GM21447 (cell line): ENCODE results near the gene EXO1.

Experiments
- ATAC-seq: cut with Tn5 transposase; IDR thresholded peaks from one replicate; pipeline ENCODE4 v1.9.1; 2021; ENCODE audit not compliant: unreplicated experiment

The EXO1 gene

DNA sequence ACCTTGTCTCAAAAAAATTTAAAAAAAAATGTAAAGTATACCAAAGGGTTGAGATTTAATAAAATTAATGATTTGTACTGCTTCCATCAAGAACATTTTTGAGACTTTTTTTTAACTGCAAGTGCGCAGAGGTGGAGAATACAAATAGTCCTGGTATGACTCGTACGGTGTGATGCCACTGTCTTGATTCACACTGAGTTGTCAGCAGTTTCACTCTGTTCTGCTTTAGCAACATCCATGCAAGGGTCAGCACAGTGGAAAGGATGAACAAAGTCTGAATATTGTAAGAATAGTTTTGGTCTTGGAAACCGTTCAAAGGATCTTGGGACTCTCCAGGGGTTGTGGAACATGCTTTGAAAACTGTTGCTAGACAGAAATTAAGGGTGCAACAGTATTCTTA lies 40.2 kb downstream of the EXO1 start:
- ATAC-seq = no peak

DNA sequence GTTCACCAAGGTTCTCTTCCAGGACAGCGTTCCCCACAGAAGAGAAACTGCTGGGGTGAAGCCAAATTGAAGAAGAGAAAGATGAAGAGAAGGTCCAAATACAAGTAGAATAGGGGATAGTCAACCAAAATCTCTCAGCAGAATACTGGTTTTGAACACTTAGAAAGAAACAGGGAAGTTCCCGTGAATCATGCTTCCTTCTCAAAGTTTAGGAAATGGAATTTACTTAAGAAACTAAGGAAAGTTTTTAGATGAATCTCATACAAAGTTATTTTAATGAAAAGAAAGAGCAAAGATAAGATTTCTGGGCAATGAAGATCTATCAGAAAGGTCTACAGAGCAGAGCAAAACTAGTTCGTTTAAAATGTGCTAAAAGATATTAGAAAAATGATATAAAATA lies 43.3 kb downstream of the EXO1 start:
- no peak for ATAC-seq

DNA sequence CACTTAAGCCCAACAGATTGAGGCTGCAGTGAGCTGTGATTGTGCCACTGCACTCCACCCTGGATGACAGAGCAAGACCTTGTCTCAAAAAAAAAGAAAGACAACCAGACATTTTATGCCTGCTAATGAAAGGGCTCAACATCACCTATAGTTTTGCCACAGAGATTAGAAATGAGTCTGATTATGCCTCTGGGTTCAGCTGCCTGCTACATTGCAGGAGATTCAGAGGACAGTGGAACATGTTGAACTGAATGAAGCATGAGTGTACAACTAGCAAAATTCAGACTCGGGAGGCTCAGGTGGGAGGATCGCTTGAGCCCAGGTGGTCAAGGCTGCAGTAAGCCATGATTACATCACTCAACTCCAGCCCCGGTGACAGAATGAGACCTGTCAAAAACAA lies 46.0 kb downstream of the EXO1 start:
- ATAC-seq = no peak

DNA sequence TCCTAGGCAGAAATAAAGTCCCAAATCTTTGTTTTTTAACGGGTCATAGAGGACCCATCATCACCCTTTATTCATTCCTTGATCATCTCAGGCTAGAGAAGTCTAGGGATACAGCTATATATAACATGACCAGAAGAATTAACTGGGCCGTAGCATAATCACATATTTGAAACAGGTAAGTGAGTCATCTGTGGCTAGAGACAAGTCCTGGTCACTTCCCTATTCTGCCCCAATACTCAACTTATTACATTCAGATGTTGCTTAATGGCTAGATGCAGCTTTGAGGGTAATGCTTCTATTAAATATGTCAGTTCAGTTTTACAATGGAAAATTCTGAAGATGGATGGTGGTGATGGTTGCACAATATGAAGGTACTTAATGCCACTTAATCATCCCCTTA lies 47.0 kb downstream of the EXO1 start:
- ATAC-seq = peak; percentile 75

DNA sequence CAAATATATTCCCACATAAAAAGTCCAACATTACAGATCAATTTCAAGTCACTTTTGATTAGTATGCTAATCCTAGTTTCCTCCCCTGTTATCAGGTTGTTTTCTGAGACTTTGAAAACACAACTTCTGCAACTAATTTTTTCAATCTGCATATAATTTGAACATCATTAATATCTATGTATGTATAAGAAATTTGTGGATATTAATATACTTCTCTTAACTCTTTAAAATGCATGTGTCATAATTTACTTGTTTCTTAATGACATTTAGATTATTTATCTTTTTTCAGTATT lies 48.6 kb downstream of the EXO1 start:
- no peak for ATAC-seq

DNA sequence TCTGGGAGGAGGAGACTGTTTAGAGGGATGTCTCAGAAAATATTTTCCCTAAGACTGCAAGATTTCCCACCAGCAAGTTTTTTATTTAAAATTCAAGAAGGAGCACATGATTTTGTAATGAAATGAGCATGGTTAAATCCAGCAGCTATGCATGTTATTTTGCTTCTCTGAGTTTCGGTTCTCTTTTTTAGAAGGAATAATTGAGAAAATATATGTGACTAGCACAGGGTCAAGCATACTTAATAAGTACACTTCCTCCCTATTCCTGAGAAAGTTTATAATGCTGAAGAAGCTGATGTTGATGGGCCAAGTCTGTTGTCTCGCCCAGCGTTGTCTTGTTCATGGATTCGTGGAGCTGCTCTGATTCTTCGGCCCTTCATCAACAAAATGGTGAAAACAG lies 51.2 kb downstream of the EXO1 start:
- ATAC-seq = no peak

DNA sequence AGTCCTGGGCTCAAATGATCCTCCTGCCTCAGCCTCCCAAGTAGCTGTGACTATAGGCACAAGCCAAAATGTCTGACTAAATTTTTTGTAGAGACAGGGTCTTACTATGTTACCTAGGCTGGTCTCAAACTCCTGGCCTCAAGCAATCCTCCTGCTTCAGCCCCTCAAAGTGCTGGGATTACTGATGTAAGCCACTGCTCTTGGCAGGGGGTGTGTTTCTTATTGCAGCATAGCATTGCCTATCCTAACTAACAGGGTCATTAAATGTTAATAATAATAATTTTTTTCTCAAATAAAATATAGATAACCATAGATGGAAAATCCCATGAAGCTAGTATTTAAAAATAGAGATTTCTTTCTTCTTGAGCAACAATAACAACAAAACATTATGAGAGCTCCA lies 52.4 kb downstream of the EXO1 start:
- no peak for ATAC-seq

DNA sequence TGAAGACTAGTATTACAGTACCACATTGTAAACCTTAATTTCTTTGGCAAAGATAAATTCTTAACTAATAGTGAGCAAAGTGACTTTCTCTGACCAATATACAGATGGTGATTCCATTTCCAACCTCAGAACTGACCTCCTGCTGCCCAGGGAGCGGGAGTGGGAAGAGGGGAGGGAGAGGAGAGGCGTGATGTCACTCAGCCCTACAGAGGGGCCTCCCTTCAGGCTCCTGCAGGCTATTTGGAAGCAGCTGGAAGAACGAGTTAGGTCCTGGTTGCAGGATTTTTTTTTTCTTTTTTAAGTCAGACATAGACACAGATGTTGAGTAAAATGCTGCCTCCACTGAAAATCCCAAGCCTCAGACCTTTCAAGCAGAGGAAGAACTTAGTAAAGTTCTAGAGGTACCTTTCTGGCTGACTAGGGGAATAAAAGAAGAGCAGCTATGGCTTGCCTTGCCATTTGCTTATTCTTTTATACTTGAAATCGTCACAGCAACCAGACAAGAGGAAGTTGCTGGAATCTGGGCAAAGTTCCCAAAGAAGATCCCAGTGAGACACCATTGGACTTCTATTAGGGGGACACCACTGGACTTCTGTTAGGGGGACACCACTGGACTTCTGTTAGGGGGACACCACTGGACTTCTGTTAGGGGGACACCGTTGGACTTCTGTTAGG lies 54.5 kb downstream of the EXO1 start:
- no peak for ATAC-seq

DNA sequence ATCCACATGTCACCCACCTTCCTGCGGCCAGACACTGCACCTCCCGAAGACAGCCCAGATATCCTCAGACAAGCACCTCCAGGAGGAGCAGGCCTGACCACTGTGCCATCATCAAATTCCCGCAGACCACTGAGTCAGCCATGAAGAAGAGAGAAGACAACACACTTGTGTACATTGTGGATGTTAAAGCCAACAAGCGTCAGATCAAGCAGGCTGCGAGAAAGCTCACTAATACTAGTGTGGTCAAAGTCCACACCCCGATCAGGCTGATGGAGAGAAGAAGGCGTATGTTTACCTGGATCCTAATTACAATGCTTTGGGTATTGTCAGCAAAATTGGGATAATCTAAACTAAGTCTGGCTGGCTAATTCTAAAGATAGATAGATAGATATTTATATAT lies 68.2 kb downstream of the EXO1 start:
- no peak for ATAC-seq

DNA sequence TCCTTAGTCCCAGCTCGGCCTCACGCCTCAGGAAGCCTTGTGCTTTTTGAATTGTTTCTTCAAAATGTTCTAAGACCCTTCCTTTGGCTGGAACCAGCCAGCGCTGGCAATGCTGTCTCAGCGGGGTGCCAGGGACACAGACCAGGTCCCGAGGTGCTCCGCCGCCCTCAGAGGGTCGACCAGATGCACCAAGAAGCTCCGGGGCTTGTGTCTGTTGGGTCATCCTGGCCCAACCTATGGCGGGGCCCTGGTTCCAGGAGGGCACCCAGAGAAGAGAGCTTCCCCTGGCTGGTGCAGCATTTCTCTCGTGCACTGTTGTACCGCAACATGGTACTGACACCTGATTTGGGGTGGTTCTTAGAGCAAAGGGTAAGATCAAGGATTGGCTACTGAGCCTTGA lies 69.5 kb downstream of the EXO1 start:
- ATAC-seq = no peak

DNA sequence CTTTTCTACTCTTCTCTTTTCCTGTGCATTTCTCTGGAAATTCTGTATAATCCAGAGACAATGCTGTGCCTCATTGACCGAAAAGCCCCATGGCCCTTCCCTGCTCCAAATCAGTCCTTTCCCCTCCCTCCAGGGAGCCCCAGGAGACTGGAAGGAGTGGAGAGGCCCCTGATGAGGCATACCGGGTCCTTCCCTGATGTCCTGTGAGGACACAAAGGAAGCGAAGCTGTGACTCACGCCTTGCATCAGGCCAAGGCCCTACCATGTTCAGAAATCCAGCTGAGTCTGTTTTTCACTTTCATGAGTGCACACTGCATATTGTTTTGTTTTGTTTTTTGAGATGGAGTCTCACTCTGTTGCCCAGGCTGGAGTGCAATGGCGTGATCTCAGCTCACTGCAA lies 70.9 kb downstream of the EXO1 start:
- no peak for ATAC-seq

DNA sequence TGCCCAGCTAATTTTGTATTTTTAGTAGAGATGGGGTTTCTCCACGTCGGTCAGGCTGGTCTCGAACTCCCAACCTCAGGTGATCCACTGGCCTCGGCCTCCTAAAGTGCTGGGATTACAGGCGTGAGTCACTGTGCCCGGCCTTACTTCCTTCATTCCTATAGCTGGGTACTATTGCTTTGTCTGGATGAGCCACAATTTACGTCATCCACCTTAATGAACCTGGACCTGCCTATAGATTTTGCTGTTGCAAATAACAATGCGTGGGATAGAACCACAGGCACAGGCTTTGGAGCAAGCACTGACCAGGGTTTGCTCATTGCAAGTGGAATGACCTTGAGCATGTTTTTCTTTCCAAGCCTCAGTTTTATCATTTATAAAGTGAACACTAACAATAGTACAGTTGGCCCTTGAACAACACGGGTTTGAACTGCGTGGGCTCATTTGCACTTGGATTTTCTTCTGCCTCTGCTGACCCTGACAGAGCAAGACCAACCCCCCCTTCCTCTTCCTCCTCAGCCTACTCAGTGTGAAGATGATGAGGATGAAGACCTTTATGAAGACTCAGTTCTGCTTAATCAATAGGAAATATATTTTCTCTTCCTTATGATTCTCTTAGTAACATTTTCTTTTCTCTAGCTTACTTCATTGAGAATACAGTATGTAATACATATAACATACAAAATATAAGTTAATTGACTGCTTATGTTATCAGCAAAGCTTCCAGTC lies 76.2 kb downstream of the EXO1 start:
- no peak for ATAC-seq

DNA sequence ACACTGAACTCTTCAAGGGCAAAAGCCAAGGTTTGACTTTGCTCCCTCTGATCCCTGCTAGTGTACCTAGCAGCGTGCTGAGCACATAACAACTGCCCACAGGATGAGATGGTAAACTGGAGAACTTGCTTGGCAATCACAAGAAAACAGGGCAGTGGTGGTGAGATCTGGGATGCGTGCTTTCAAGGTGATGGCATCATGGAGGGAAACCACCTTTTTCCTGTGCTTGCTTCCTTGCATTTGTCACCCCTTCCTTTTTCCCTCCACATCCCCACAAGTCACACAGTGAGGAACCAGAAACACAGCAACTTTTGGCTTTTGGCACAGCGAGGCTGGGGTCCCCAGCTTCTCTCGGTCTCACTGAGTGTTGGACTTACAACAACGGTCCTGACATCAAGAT lies 78.1 kb downstream of the EXO1 start:
- ATAC-seq = no peak

DNA sequence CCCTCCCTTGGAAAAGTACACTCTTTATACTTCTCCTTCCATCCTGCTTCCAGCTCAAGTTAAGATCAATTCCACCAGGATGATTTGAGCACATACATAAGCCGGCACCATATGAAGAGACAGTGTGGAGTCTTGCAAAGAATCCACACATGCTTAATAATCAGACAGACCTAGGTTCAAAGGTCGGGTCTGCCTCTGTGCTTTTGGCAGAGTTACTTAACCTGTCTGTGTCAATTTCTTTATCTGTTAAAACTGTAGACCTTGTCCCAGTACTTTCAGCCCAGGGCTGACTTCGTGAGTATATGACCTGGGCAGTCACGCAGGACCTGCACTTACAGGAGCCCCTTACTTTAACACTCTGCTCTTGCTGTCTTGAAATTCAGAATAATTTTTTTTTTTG lies 79.3 kb downstream of the EXO1 start:
- ATAC-seq = no peak

DNA sequence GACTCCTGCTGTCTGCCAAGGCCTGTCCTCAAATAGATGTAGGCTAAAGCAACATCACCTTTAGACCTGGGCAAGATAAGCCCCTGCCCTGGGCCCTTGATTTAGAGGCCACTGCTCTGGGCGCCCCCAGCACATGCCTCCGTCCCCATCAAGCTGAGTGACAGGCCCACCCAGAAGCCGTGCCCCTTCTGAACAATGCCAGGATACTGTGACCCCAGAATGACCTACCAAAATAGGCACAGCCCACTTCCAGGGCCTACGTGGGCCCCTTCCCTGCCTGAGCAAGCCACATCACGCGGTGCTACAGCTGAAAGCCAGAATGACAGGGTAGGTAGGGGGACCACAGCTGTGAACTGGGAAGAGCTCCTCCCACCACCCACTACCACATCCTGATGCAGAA lies 84.8 kb downstream of the EXO1 start:
- no peak for ATAC-seq

DNA sequence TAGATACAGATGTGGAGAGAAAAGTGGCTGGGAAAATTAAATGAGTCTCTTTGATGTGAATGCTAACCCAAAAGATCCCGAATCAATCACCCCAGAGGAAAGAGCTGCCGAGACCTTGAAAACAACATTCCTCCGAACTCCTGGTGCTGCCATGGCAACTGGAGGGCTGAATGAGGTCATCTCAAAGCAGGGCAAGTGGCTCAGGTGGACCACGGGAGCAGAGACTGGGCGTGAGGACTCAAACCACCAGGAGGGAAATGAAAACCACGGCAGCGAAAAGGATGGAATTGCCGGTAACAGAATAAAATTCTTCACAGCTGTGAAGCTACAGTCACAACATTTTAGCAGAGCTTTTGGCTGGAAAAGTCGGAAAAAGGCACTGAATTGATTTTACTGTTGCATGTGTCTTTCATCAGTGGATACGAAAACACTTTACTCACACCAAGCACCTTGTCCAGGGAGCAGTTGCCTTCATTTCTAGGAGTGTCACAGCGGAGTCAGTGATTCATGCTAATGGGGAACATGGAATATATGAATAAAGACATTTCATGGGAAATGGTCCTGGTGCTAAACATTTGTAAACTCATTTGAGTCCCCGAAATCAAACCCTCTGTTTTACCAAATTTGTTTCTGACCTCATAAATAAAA lies 86.3 kb downstream of the EXO1 start:
- ATAC-seq = no peak

DNA sequence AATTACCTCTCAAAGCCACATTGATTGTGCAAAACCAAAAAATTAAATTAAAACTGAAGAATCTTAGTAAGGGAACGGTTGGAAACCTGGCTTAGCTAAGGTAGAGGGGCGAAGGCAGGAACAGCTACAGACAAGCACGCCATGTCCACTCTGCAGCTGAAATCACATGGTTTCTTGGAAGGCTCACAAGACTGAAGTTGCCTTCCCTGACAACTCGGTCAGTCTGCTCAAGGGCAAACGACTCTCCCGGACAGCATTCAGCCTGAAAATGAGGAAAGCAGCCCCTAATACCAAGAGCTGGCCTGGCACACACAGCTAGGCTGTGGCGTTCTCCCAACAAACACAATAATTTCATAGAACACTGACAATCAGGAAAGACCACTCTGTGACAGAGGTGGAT lies 86.9 kb downstream of the EXO1 start:
- ATAC-seq = no peak
